ENCODE data around the gene MRPL43.

Gene MRPL43

GRCh38 chr10:100948916-100949315, 38.4 kb downstream of the MRPL43 start:
- H3K4me1 ChIP-seq (ENCODE audit: control insufficient read depth in 5 of 5, insufficient read depth in 5 of 5, low read length in 5 of 5), result no peaks in the 10 kb centered on the region
- H3K4me3 ChIP-seq (ENCODE audit: low read depth in 1 of 5, low read length in 5 of 5), result no peak overlapping the region
- H3K27ac ChIP-seq (ENCODE audit: low read depth, low read length), result no peak overlapping the region
- H3K36me3 ChIP-seq (ENCODE audit: control insufficient read depth in 5 of 5, insufficient read depth in 5 of 5, low read length in 5 of 5), result peaks cover 47 to 86% (median 63%) of the 10 kb centered on the region in 5 donors
- H3K9ac ChIP-seq (ENCODE audit: low read length in 5 of 5), result no peak overlapping the region
- no peaks in the 10 kb centered on the region for H3K27me3 ChIP-seq (ENCODE audit: control insufficient read depth in 5 of 5, insufficient read depth in 4 of 5, low read length in 5 of 5)
- H3K9me3 ChIP-seq (ENCODE audit: control insufficient read depth in 5 of 5, low read length in 5 of 5), result no peaks in the 10 kb centered on the region

- Histone ChIP-seq H3K4me1 (ENCODE audit: control insufficient read depth in 5 of 5, insufficient read depth in 5 of 5, low read length in 5 of 5) (no peaks in the 10 kb centered on the region), H3K9me3 (ENCODE audit: control insufficient read depth in 5 of 5, low read length in 5 of 5) (no peaks in the 10 kb centered on the region), H3K36me3 (ENCODE audit: control insufficient read depth in 5 of 5, insufficient read depth in 5 of 5, low read length in 5 of 5) (peaks cover 66 to 89% (median 72%) of the 10 kb centered on the region in 5 donors), H3K27ac (ENCODE audit: low read depth, low read length) (no peak overlapping the region), H3K9ac (ENCODE audit: low read length in 5 of 5) (no peak overlapping the region), H3K4me3 (ENCODE audit: low read depth in 1 of 5, low read length in 5 of 5) (no peak overlapping the region), H3K27me3 (ENCODE audit: control insufficient read depth in 5 of 5, insufficient read depth in 4 of 5, low read length in 5 of 5) (no peaks in the 10 kb centered on the region)
Measured at GRCh38 chr10:100945754-100946153, 41.5 kb downstream of the MRPL43 start.

GRCh38 chr10:100943508-100943907, 43.8 kb downstream of the MRPL43 start:
- Histone ChIP-seq H3K4me3 (ENCODE audit: low read depth in 1 of 5, low read length in 5 of 5) (no peak overlapping the region), H3K4me1 (ENCODE audit: control insufficient read depth in 5 of 5, insufficient read depth in 5 of 5, low read length in 5 of 5) (no peaks in the 10 kb centered on the region), H3K36me3 (ENCODE audit: control insufficient read depth in 5 of 5, insufficient read depth in 5 of 5, low read length in 5 of 5) (peaks cover 62 to 85% (median 71%) of the 10 kb centered on the region in 5 donors), H3K27ac (ENCODE audit: low read depth, low read length) (no peak overlapping the region), H3K27me3 (ENCODE audit: control insufficient read depth in 5 of 5, insufficient read depth in 4 of 5, low read length in 5 of 5) (no peaks in the 10 kb centered on the region), H3K9ac (ENCODE audit: low read length in 5 of 5) (no peak overlapping the region), H3K9me3 (ENCODE audit: control insufficient read depth in 5 of 5, low read length in 5 of 5) (no peaks in the 10 kb centered on the region)

- Histone ChIP-seq H3K9me3 (ENCODE audit: control insufficient read depth in 5 of 5, low read length in 5 of 5) (no peaks in the 10 kb centered on the region), H3K36me3 (ENCODE audit: control insufficient read depth in 5 of 5, insufficient read depth in 5 of 5, low read length in 5 of 5) (peaks cover 63 to 85% (median 71%) of the 10 kb centered on the region in 5 donors), H3K27ac (ENCODE audit: low read depth, low read length) (no peak overlapping the region), H3K4me1 (ENCODE audit: control insufficient read depth in 5 of 5, insufficient read depth in 5 of 5, low read length in 5 of 5) (no peaks in the 10 kb centered on the region), H3K27me3 (ENCODE audit: control insufficient read depth in 5 of 5, insufficient read depth in 4 of 5, low read length in 5 of 5) (no peaks in the 10 kb centered on the region), H3K9ac (ENCODE audit: low read length in 5 of 5) (no peak overlapping the region), H3K4me3 (ENCODE audit: low read depth in 1 of 5, low read length in 5 of 5) (no peak overlapping the region)
Measured at GRCh38 chr10:100942229-100942628, 45.1 kb downstream of the MRPL43 start.

- no peaks in the 10 kb centered on the region for H3K9me3 ChIP-seq (ENCODE audit: control insufficient read depth in 5 of 5, low read length in 5 of 5)
- no peaks in the 10 kb centered on the region for H3K4me1 ChIP-seq (ENCODE audit: control insufficient read depth in 5 of 5, insufficient read depth in 5 of 5, low read length in 5 of 5)
- no peak overlapping the region for H3K27ac ChIP-seq (ENCODE audit: low read depth, low read length)
- H3K36me3 ChIP-seq (ENCODE audit: control insufficient read depth in 5 of 5, insufficient read depth in 5 of 5, low read length in 5 of 5), result peaks cover 45 to 73% (median 63%) of the 10 kb centered on the region in 5 donors
- no peak overlapping the region for H3K4me3 ChIP-seq (ENCODE audit: low read depth in 1 of 5, low read length in 5 of 5)
- H3K9ac ChIP-seq (ENCODE audit: low read length in 5 of 5), result no peak overlapping the region
- no peaks in the 10 kb centered on the region for H3K27me3 ChIP-seq (ENCODE audit: control insufficient read depth in 5 of 5, insufficient read depth in 4 of 5, low read length in 5 of 5)
Measured at GRCh38 chr10:100939763-100940344, 47.4 kb downstream of the MRPL43 start.
